Measurements from ENCODE around the gene CCDC57.

The CCDC57 gene

DNA sequence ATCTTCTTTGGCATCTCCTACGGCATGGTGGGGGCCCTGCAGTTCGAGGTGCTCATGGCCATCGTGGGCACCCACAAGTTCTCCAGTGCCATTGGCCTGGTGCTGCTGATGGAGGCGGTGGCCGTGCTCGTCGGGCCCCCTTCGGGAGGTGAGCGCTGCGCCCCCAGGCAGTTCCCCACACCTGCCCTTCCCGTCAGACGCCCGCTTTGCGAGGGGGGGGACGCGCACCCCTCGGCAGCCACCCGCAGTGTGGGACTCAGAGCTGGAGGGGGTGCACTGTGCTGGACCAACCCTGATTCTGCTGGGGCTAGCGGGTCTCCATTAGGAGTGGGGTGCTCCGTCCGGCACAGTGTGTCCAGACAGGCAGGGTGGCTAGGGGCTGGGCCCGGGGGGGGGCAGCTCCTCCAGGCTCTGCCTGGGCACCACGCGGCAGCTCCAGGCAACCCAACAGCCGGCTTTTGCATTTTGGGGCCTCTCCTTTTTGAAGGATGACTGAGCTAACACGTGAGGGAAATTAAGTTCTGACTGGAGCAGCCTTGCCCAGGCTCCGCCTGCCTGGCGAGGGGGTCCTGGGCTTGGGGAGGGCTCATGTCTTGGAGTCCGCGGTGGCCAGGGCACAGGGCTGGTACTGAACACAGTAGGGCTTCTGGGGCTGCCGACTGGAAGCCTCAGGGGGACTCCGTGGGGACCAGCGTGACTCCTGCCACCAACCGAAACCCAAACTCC, 25.3 kb upstream of the CCDC57 start:
- TF ChIP-seq CTCF (IDR thresholded peaks at IDR 0.05; ENCODE audit: low read depth, low read length), result no peak
- DNase-seq (ENCODE audit: low read depth in 2 of 2), result no peak
- no peak overlapping the region for H3K4me3 ChIP-seq (replicated peaks in 1 of 2; ENCODE audit: low read depth in 2 of 2, low read length in 2 of 2)

GRCh38 chr17:82237083-82237745, 24.6 kb upstream of the CCDC57 start:
- no peak for DNase-seq (ENCODE audit: low read depth in 2 of 2)
- H3K4me3 ChIP-seq (replicated peaks in 1 of 2; ENCODE audit: low read depth in 2 of 2, low read length in 2 of 2), result no peak overlapping the region

DNA sequence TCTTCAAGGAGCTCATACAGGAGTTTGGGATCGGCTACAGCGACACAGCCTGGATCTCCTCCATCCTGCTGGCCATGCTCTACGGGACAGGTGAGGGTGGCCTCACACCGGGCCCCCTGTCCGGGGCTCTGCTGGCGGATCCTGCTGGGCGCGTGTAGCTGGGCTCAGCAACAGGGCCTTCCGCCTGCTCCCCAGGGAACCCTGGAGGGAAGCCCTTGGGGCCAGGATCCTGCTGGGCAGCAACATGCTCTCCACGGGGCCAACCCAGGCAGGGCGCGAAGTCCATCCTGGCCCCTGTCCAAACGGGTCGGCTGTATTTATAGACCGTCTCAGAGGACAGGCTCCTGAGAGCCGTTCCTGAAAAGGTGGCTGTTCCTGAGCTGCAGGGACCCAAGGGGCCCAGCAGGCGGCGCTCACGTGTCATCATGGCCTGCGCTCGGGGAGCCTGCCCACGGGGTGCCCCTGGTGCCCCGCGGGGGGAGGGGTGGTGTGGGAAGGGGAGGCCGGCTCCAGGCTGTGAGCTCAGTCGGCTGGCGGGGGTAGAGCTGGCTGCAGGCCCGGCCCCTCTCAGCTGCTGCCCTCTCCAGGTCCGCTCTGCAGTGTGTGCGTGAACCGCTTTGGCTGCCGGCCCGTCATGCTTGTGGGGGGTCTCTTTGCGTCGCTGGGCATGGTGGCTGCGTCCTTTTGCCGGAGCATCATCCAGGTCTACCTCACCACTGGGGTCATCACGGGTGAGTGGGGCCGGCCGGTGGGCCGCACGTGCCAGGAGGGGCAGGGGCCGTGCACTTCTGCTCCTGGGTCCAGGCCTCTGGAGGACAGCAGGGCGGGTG, 23.7 kb upstream of the CCDC57 start:
- TF ChIP-seq CTCF (IDR thresholded peaks at IDR 0.05; ENCODE audit: low read depth, low read length), result peak; percentile 80
- H3K4me3 ChIP-seq (replicated peaks in 1 of 2; ENCODE audit: low read depth in 2 of 2, low read length in 2 of 2), result no peak overlapping the region
- peak; percentile 59 to 64 for DNase-seq (ENCODE audit: low read depth in 2 of 2)

More at GRCh38 chr17:82237083-82237745, 24.6 kb upstream of the CCDC57 start:
- TF ChIP-seq CTCF (IDR thresholded peaks at IDR 0.05; ENCODE audit: low read depth, low read length), result no peak

- H3K4me3 ChIP-seq (replicated peaks in 1 of 2; ENCODE audit: low read depth in 2 of 2, low read length in 2 of 2), result no peak overlapping the region
- DNase-seq (ENCODE audit: low read depth in 2 of 2), result no peak
- TF ChIP-seq CTCF (IDR thresholded peaks at IDR 0.05; ENCODE audit: low read depth, low read length), result no peak
Measured at GRCh38 chr17:82235775-82236141, 23.1 kb upstream of the CCDC57 start.

DNA sequence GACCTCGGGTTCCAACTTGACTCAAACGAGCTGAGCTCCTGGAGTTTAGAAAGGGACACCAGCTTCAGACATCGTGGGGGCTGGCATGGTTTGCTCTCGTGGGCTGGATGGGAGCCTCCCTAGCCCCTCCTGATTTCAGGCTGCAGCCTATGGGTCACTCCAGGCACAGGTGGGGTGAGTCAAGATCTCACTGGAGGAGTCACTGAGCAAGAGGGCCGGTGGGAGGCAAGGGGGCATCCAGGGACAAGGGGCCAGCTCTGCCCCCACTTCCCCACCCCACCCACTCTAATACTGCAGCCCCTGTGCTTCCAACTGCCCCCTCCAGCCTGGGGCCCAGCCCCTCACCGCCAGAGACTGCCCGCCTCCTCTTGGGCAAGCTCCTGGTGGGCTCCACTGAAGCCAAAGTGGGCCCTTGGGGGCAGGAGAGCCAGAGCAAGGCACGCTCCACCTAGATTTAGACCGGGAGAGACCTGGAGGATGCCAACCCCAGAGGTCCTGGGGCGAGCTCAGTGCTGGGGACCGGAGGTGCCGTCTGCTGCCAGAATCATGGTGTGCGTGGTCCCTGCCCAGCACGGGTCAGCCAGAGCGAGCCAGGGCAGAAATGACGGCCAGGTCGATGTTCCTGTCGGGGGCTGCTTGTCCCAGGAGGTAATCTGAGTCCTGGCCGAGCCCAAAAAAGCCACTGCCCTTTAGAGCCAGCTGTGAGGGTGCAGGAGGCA, 22.6 kb upstream of the CCDC57 start:
- H3K4me3 ChIP-seq (replicated peaks in 1 of 2; ENCODE audit: low read depth in 2 of 2, low read length in 2 of 2), result no peak overlapping the region
- no peak for TF ChIP-seq CTCF (IDR thresholded peaks at IDR 0.05; ENCODE audit: low read depth, low read length)
- DNase-seq (ENCODE audit: low read depth in 2 of 2), result no peak

Measured in cardiac fibroblast (primary cell).